ENCODE results near the gene TBL3. TPM values are rescaled to one million over a fixed set of nuclear protein-coding genes. Genes with fewer than 3 reads are reported as not detected.

TBL3 gene
- total and polyA plus RNA-seq, 2 of the 8 experiments (the other 6 are each of a cell fraction or from before 2014, with no cell fraction given): 65.8 to 137 TPM

DNA sequence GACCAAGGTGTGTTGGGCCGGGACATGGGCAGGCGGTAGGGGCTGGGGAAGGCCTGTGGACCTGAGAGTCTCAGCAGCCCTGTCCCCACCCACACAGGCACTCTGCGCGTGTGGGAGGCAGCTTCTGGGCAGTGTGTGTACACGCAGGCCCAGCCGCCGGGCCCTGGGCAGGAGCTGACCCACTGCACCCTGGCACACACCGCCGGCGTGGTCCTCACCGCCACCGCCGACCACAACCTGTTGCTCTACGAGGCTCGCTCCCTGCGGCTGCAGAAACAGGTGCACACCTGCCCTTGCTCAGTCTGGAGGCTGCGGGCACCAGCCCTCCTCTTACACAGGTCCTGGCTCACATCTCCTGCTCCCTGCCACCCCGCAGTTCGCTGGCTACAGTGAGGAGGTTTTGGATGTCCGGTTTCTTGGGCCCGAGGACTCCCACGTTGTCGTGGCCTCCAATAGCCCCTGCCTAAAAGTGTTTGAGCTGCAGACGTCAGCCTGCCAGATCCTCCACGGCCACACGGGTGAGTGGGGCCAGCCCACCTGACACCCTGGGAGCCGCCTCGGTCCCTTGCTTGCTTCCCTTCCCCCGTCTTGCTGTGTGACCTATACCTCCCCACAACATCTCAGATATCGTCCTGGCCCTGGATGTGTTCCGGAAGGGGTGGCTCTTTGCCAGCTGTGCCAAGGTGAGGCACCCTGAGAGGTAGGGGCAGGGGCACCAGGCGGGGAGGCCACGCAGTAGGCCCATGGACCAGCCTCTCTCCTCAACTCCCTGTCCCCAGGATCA is 3.8 kb downstream of the TBL3 start:
- no peak overlapping the region for H2BK12ac ChIP-seq (ENCODE audit: low read depth, low read length)

More for the DNA sequence above, 3.8 kb downstream of the TBL3 start:
- H3K23me2 ChIP-seq (ENCODE audit: low read depth, low read length): peaks cover 21% of the 10 kb centered on the region
- peaks cover 11 to 33% (median 22%) of the 10 kb centered on the region in 4 experiments; a peak in 7 of 8 replicates for H3K36me3 ChIP-seq (ENCODE audit: control insufficient read depth in 2 of 4, insufficient read depth in 4 of 4, low read length in 3 of 4)
- no peak overlapping the region for H3K27ac ChIP-seq (ENCODE audit: low read depth, low read length)
- DNase-seq (ENCODE audit: low read depth in 1 of 2, low spot score in 2 of 2) (no peak), FAIRE-seq (no peak)
- no peak overlapping the region for H2BK5ac ChIP-seq (ENCODE audit: low read depth, low read length)
- peaks cover 3 to 16% of the 10 kb centered on the region in 2 experiments; a peak in 2 of 4 replicates for H3K79me2 ChIP-seq (ENCODE audit: control insufficient read depth in 1 of 2, insufficient read depth in 2 of 2, low read length in 2 of 2)
- H3K56ac ChIP-seq (replicated peaks; ENCODE audit: insufficient read length, low read depth, low read length): no peak overlapping the region
- no peak overlapping the region for H2BK120ac ChIP-seq (replicated peaks; ENCODE audit: low read depth, low read length)
- H3K9me3 ChIP-seq (ENCODE audit: insufficient read depth in 2 of 2, low read depth in 1 of 2, low read length in 1 of 2): no peaks in the 10 kb centered on the region
- no peak overlapping the region for H3K18ac ChIP-seq (ENCODE audit: extremely low read depth, low read length)
- no peak overlapping the region for H3K4me2 ChIP-seq (ENCODE audit: insufficient read depth in 1 of 2, low read depth in 2 of 2, low read length in 2 of 2)
- ChIA-PET POLR2A (ENCODE audit: partially characterized antibody) (interaction anchor here (1.9 to 28.2 kb wide), 2 partner anchors 12 to 29 kb away, joined by 6 to 736 read pairs; partner anchors contain the start of genes NDUFB10, RNF151, RPS2 and TBL3), CTCF (ENCODE audit: partially characterized antibody) (interaction anchor here (1.3 kb wide), 1 partner anchor 29 kb away, joined by 3 read pairs; no protein-coding TSS in a partner anchor)
- H3K4me3 ChIP-seq (ENCODE audit: extremely low read depth in 1 of 4, insufficient read depth in 2 of 4, low read depth in 3 of 4, low read length in 4 of 4): no peak overlapping the region
- H3K4ac ChIP-seq (replicated peaks; ENCODE audit: insufficient read length, low read depth, low read length): no peak overlapping the region
- H2AK5ac ChIP-seq (ENCODE audit: low read depth, low read length): no peak overlapping the region
- H2BK15ac ChIP-seq (ENCODE audit: low read length): no peak overlapping the region
- H4K20me1 ChIP-seq (replicated peaks in 1 of 2; ENCODE audit: control insufficient read depth in 1 of 2, insufficient read depth in 2 of 2, low read length in 2 of 2): peaks cover 2 to 24% of the 10 kb centered on the region in 2 experiments
- H2AFZ ChIP-seq (ENCODE audit: low read length): no peak overlapping the region
- no peak overlapping the region for H2BK20ac ChIP-seq (ENCODE audit: low read length)
- H3K23ac ChIP-seq (ENCODE audit: insufficient read length): no peak overlapping the region
- H3K4me1 ChIP-seq (replicated peaks in 1 of 4; ENCODE audit: control insufficient read depth in 3 of 4, insufficient read depth in 4 of 4, low read length in 3 of 4): peaks cover 0 to 23% (median 16%) of the 10 kb centered on the region in 4 experiments; a peak in 5 of 7 replicates
- H4K8ac ChIP-seq (ENCODE audit: extremely low read depth, insufficient read depth, low read length): no peak overlapping the region
- peaks cover 12% of the 10 kb centered on the region; the same call in 1 of the 2 replicates for H3K79me1 ChIP-seq (ENCODE audit: low read depth, low read length)
- H3K14ac ChIP-seq (ENCODE audit: insufficient read length): no peak overlapping the region
- H3K9ac ChIP-seq (replicated peaks in 1 of 4; ENCODE audit: extremely low read depth in 1 of 4, low read depth in 3 of 4, low read length in 3 of 4): no peak overlapping the region
- WGBS, 2 experiments (ENCODE audit: extremely low coverage in 1 of 2, insufficient coverage in 1 of 2, insufficient read length in 1 of 2, insufficient replicate concordance in 2 of 2, low coverage in 1 of 2, low lambda C conversion rate in 2 of 2, missing lambda C conversion rate in 1 of 2): 93% methylated on average over 32 of the region's 33 CpGs; no CpG with 5 or more reads in 1 of the 2 experiments
- H4K5ac ChIP-seq (ENCODE audit: insufficient read length, low read depth, low read length): no peak overlapping the region
- no peak overlapping the region for H4K91ac ChIP-seq (replicated peaks; ENCODE audit: insufficient read length, low read length)
- peaks cover under 1 to 14% (median 13%) of the 10 kb centered on the region in 4 experiments; a peak in 6 of 7 replicates for H3K27me3 ChIP-seq (replicated peaks in 1 of 4; ENCODE audit: control insufficient read depth in 3 of 4, extremely low read depth in 1 of 4, insufficient read depth in 3 of 4, low read length in 3 of 4)
- TF ChIP-seq SUZ12 (IDR thresholded peaks at IDR 0.05; ENCODE audit: low read length): no peak
- no peak for TF ChIP-seq KDM5A (IDR thresholded peaks at IDR 0.05; ENCODE audit: low read length)
- TF ChIP-seq EZH2 (IDR thresholded peaks at IDR 0.05; ENCODE audit: low read depth, low read length, severe bottlenecking): no peak
- no peak for TF ChIP-seq SP2 (IDR thresholded peaks at IDR 0.05; ENCODE audit: low read length)
- TF ChIP-seq RBBP5 (IDR thresholded peaks at IDR 0.05; ENCODE audit: borderline replicate concordance, low read depth, low read length): no peak
- TF ChIP-seq TEAD4 (IDR thresholded peaks at IDR 0.05; ENCODE audit: low read depth, low read length): no peak

All from H1 (cell line).